ENCODE data around the gene MRPS18B. TPM values are rescaled to one million over a fixed set of nuclear protein-coding genes. Genes with fewer than 3 reads are reported as not detected.

The MRPS18B gene
- polyA plus RNA-seq, 3 donors: 18.8 to 52.4 (median 45.2) TPM

- intact Hi-C loops (cut with micrococcal nuclease): loop anchor here (2.0 to 5.0 kb wide), 8 partner anchors 45 to 129 kb away; partner anchors contain the start of genes GNL1 (in 2 of the 2), PRR3 (in 2 of the 2), ABCF1 (in 1 of the 2) and DHX16 (in 1 of the 2)
- H3K27me3 Mint-ChIP-seq (ENCODE audit: low read depth in 3 of 3): peaks cover 0 to 5% (median 1%) of the 10 kb centered on the region in 3 donors
- Histone ChIP-seq H3K79me2 (ENCODE audit: insufficient read depth, low read length) (peaks cover 85% of the 10 kb centered on the region), H4K20me1 (ENCODE audit: insufficient read depth, low read length) (peaks cover 51% of the 10 kb centered on the region), H3K4me3 (replicated peaks in 1 of 3; ENCODE audit: low read depth in 2 of 3, low read length in 3 of 3) (peak overlapping the region; percentile 83 to 100 (median 90)), H3K9ac (ENCODE audit: insufficient read depth, low read length, poor library complexity, severe bottlenecking) (peak overlapping the region; percentile 98), H2AFZ (ENCODE audit: insufficient read depth, low read depth, low read length, poor library complexity, severe bottlenecking) (no peak overlapping the region), H3K9me3 (replicated peaks in 1 of 2; ENCODE audit: control insufficient read depth in 1 of 2, insufficient read depth in 1 of 2, low read length in 2 of 2) (no peaks in the 10 kb centered on the region), H3K27ac (ENCODE audit: low read depth in 1 of 2, low read length in 2 of 2) (peak overlapping the region; percentile 91 to 99), H3K4me1 (ENCODE audit: control insufficient read depth in 1 of 2, insufficient read depth in 2 of 2, low read length in 2 of 2) (peaks cover 27 to 39% of the 10 kb centered on the region in 2 donors), H3K4me2 (replicated peaks; ENCODE audit: extremely low read depth, low read length, poor library complexity, severe bottlenecking) (peak overlapping the region; percentile 84), H3K36me3 (replicated peaks in 1 of 2; ENCODE audit: control insufficient read depth in 1 of 2, insufficient read depth in 2 of 2, low read length in 2 of 2) (peaks cover 13 to 32% of the 10 kb centered on the region in 2 donors), H3K27me3 (ENCODE audit: control insufficient read depth in 2 of 2, insufficient read depth in 2 of 2, low read length in 2 of 2) (no peaks in the 10 kb centered on the region)
- DNase-seq: peak; percentile 31 to 67 (median 41)
- WGBS (ENCODE audit: insufficient coverage): no CpG with 5 or more reads among the region's 10 CpGs
- H3K36me3 Mint-ChIP-seq: peaks cover 40 to 55% of the 10 kb centered on the region in 2 donors
- peaks cover 0 to 9% (median 5%) of the 10 kb centered on the region in 7 donors for H3K9me3 Mint-ChIP-seq
- H3K27ac Mint-ChIP-seq: peak overlapping the region; percentile 99 to 100 (median 99)
- peak overlapping the region; percentile 99 for H3K4me3 Mint-ChIP-seq
- no peak for TF ChIP-seq CTCF (IDR thresholded peaks at IDR 0.05)
- H3K4me1 Mint-ChIP-seq: peaks cover 37% of the 10 kb centered on the region
These were observed 1.5 kb upstream of the MRPS18B start for GRCh38 chr6:30615958-30616810.

GRCh38 chr6:30616811-30617564 lies 652 bp upstream of the MRPS18B start, which contains the start of gene PPP1R10:
PPP1R10 (minus strand) TSS chr6:30617243; CDS start chr6:30609944, 7,299 bp downstream.
- Mint-ChIP-seq H3K27ac (peak within 1 kb of the TSS; percentile 99 to 100 (median 99)), H3K36me3 (peaks cover 41 to 57% of the 10 kb centered on the region in 2 donors), H3K4me1 (peaks cover 31% of the 10 kb centered on the region), H3K4me3 (peak within 1 kb of the TSS; percentile 99 to 100), H3K9me3 (peaks cover 0 to 9% (median 5%) of the 10 kb centered on the region in 7 donors), H3K27me3 (ENCODE audit: low read depth in 3 of 3) (peaks cover 0 to 5% (median 1%) of the 10 kb centered on the region in 3 donors)
- Histone ChIP-seq H3K9me3 (replicated peaks in 1 of 2; ENCODE audit: control insufficient read depth in 1 of 2, insufficient read depth in 1 of 2, low read length in 2 of 2) (no peaks in the 10 kb centered on the region), H2AFZ (ENCODE audit: insufficient read depth, low read depth, low read length, poor library complexity, severe bottlenecking) (peak within 1 kb of the TSS; percentile 87), H3K9ac (ENCODE audit: insufficient read depth, low read length, poor library complexity, severe bottlenecking) (peak within 1 kb of the TSS; percentile 98), H3K4me3 (replicated peaks in 1 of 3; ENCODE audit: low read depth in 2 of 3, low read length in 3 of 3) (peak within 1 kb of the TSS; percentile 83 to 100 (median 90)), H3K27ac (ENCODE audit: low read depth in 1 of 2, low read length in 2 of 2) (peak within 1 kb of the TSS; percentile 91 to 99), H4K20me1 (ENCODE audit: insufficient read depth, low read length) (peaks cover 43% of the 10 kb centered on the region), H3K4me1 (ENCODE audit: control insufficient read depth in 1 of 2, insufficient read depth in 2 of 2, low read length in 2 of 2) (peaks cover 27 to 39% of the 10 kb centered on the region in 2 donors), H3K79me2 (ENCODE audit: insufficient read depth, low read length) (peaks cover 77% of the 10 kb centered on the region), H3K4me2 (replicated peaks; ENCODE audit: extremely low read depth, low read length, poor library complexity, severe bottlenecking) (peak within 1 kb of the TSS; percentile 89), H3K36me3 (replicated peaks in 1 of 2; ENCODE audit: control insufficient read depth in 1 of 2, insufficient read depth in 2 of 2, low read length in 2 of 2) (peaks cover 17 to 34% of the 10 kb centered on the region in 2 donors), H3K27me3 (ENCODE audit: control insufficient read depth in 2 of 2, insufficient read depth in 2 of 2, low read length in 2 of 2) (no peaks in the 10 kb centered on the region)
- intact Hi-C loops (cut with micrococcal nuclease): loop anchor here (2.0 to 5.0 kb wide), 8 partner anchors 46 to 130 kb away; partner anchors contain the start of genes GNL1 (in 2 of the 2), PRR3 (in 2 of the 2), ABCF1 (in 1 of the 2) and DHX16 (in 1 of the 2)
- 0% methylated on average over 35 of the region's 40 CpGs for WGBS (ENCODE audit: insufficient coverage)
- peak; percentile 100 for DNase-seq
- TF ChIP-seq CTCF (IDR thresholded peaks at IDR 0.05): no peak
